Measurements from ENCODE around the gene OR51B6. TPM values are rescaled to one million over a fixed set of nuclear protein-coding genes. Genes with fewer than 3 reads are reported as not detected.

The OR51B6 gene
- total and polyA plus RNA-seq, 2 experiments from 2014 or later = not detected

GRCh38 chr11:5367448-5368074 lies 16.3 kb downstream of the OR51B6 start:
- Histone ChIP-seq H3K9me2 (ENCODE audit: insufficient read depth) (no peaks in the 10 kb centered on the region), H3K4me3 (no peak overlapping the region), H3K36me3 (ENCODE audit: insufficient read depth) (no peaks in the 10 kb centered on the region), H3K4me1 (ENCODE audit: insufficient read depth) (peaks cover 20% of the 10 kb centered on the region), H3K27ac (ENCODE audit: low read depth) (no peak overlapping the region), H3K27me3 (ENCODE audit: insufficient read depth) (no peaks in the 10 kb centered on the region), H3K4me2 (no peak overlapping the region), H3K79me2 (replicated peaks; ENCODE audit: insufficient read depth) (no peaks in the 10 kb centered on the region), H4K20me1 (replicated peaks; ENCODE audit: insufficient read depth) (no peaks in the 10 kb centered on the region), H2AFZ (no peak overlapping the region), H3F3A (replicated peaks; ENCODE audit: low read depth) (no peaks in the 10 kb centered on the region)
- peaks cover 2% of the 10 kb centered on the region for H3K27me3 Mint-ChIP-seq (ENCODE audit: insufficient read depth, low read depth, poor library complexity)
- H3K36me3 Mint-ChIP-seq (ENCODE audit: low read depth) = peaks cover under 1% of the 10 kb centered on the region; the same call in 1 of the 3 replicates
- H3K4me3 Mint-ChIP-seq = no peak overlapping the region
- ATAC-seq = no peak
- peaks cover 8% of the 10 kb centered on the region; the same call in 2 of the 3 replicates for H3K4me1 Mint-ChIP-seq
- TF ChIP-seq NANOG (IDR thresholded peaks at IDR 0.05; ENCODE audit: borderline replicate concordance) (no peak), CTCF (conservative IDR thresholded peaks at IDR 0.05; ENCODE audit: low read depth in 2 of 2) (no peak), ZNF114 (CRISPR knock-in tag; IDR thresholded peaks at IDR 0.05) (no peak), ZNF331 (CRISPR knock-in tag; IDR thresholded peaks at IDR 0.05; ENCODE audit: low read depth) (no peak), ZNF462 (CRISPR knock-in tag; IDR thresholded peaks at IDR 0.05) (no peak), POLR2AphosphoS5 (IDR thresholded peaks at IDR 0.05; ENCODE audit: low read depth) (no peak), CREB1 (CRISPR knock-in tag; IDR thresholded peaks at IDR 0.05; ENCODE audit: low read depth) (no peak), REST (IDR thresholded peaks at IDR 0.05; ENCODE audit: unreplicated experiment) (no peak), ETS1 (IDR thresholded peaks at IDR 0.05) (no peak), STAT1 (IDR thresholded peaks at IDR 0.05; ENCODE audit: unreplicated experiment) (no peak), JUNB (IDR thresholded peaks at IDR 0.05; ENCODE audit: unreplicated experiment) (no peak), EZH2phosphoT487 (IDR thresholded peaks at IDR 0.05; ENCODE audit: unreplicated experiment) (no peak), EZH2 (IDR thresholded peaks at IDR 0.05; ENCODE audit: low read depth, unreplicated experiment) (no peak)
- DNase-seq (ENCODE audit: low spot score) = no peak
- H3K27ac Mint-ChIP-seq = no peak overlapping the region
- peaks cover under 1% of the 10 kb centered on the region; the same call in 2 of the 3 replicates for H3K9me3 Mint-ChIP-seq

All from GM23338 (cell line).